ENCODE results near the gene GPR32.
"Not testable (repeated sequence)": the region's sequence is repeated elsewhere in the genome, so short reads cannot be mapped to it uniquely, and the experiment has no call there.

DNA sequence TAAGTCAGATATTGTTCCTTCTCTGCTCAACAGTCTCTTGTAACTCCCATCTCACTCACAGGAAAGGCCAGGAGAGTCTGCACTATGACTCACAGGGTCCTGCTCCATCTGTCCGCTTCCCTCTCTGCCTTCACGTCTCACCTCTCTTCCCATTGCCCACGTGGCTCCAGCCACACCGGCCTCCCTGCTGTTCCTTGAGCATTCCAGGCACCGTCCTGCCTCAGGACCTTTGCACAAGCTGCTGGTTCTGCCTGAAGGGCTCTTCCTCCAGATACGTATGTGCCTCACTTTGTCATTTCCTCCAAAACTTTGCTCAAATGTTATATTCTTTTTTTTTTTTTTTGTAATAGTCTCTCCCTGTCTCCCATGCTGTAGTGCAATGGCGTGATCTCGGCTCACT, 14.0 kb upstream of the GPR32 start:
- TF ChIP-seq POLR2A, POLR2AphosphoS5 (IDR thresholded peaks at IDR 0.05): not testable (repeated sequence)
- TF ChIP-seq, protein P1, sequence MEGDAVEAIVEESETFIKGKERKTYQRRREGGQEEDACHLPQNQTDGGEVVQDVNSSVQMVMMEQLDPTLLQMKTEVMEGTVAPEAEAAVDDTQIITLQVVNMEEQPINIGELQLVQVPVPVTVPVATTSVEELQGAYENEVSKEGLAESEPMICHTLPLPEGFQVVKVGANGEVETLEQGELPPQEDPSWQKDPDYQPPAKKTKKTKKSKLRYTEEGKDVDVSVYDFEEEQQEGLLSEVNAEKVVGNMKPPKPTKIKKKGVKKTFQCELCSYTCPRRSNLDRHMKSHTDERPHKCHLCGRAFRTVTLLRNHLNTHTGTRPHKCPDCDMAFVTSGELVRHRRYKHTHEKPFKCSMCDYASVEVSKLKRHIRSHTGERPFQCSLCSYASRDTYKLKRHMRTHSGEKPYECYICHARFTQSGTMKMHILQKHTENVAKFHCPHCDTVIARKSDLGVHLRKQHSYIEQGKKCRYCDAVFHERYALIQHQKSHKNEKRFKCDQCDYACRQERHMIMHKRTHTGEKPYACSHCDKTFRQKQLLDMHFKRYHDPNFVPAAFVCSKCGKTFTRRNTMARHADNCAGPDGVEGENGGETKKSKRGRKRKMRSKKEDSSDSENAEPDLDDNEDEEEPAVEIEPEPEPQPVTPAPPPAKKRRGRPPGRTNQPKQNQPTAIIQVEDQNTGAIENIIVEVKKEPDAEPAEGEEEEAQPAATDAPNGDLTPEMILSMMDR (IDR thresholded peaks at IDR 0.05 in 8 of 11, conservative IDR thresholded peaks at IDR 0.05 in 3 of 11), result not testable (repeated sequence)

Measured in spleen (tissue), 7 donors.